Body of pancreas (tissue), 4 donors: Measurements from ENCODE around the gene MAPK10. TPM values are rescaled to one million over a fixed set of nuclear protein-coding genes. Genes with fewer than 3 reads are reported as not detected.

ENCODE experiments used
- ATAC-seq: fragments of 150-250 bp; one replicate; pipeline ENCODE4 v1.9.1; 2016
- DNase-seq, 4 donors: peaks; one replicate each; pipeline ENCODE4 v3.0.0-alpha.2; 2019
- H3K27ac ChIP-seq, 4 donors: fragments of 200-600 bp; sonication (generic); 1 replicate in 3 of 4; 2 replicates in 1 of 4; pipeline versions ENCODE4 v1.5.1 to v1.6.1; 2016 to 2019; ENCODE audit warnings: mild to moderate bottlenecking in 1 of 4, mixed read lengths in 1 of 4, moderate library complexity in 1 of 4
- H3K27me3 ChIP-seq, 2 donors: fragments of 200-600 bp; sonication (generic); one replicate each; pipeline ENCODE4 v1.6.0; 2016; ENCODE audit warnings: mild to moderate bottlenecking in 1 of 2
- H3K36me3 ChIP-seq, 2 donors: fragments of 200-600 bp; sonication (generic); replicated peaks in 1 of 2; 2 replicates each; pipeline ENCODE4 v1.5.1; 2016; ENCODE audit warnings: low read depth in 2 of 2; ENCODE audit not compliant: insufficient read depth in 1 of 2
- H3K4me1 ChIP-seq: fragments of 200-600 bp; sonication (generic); one replicate; pipeline ENCODE4 v1.6.0; 2016
- H3K4me3 ChIP-seq, 2 donors: fragments of 200-600 bp; sonication (generic); 1 replicate in 1 of 2; 2 replicates in 1 of 2; pipeline ENCODE4 v1.5.1; 2016 to 2019
- H3K9me3 ChIP-seq, 3 donors: fragments of 200-600 bp; sonication (generic); 1 replicate in 2 of 3; 2 replicates in 1 of 3; pipeline ENCODE4 v1.5.1; 2016
- CTCF ChIP-seq, 7 experiments: fragments of 450-650 bp in 4 of 7; fragments of 200-600 bp in 3 of 7; sonication (generic) in 3 of 7; IDR thresholded peaks; one replicate each; pipeline ENCODE4 v1.5.1; 2016 to 2019; ENCODE audit warnings: antibody characterized with exemption in 7 of 7
- POLR2A ChIP-seq, 3 donors: fragments of 450-650 bp; IDR thresholded peaks; one replicate each; pipeline ENCODE4 v1.6.1; 2016; ENCODE audit warnings: antibody characterized with exemption in 3 of 3, mild to moderate bottlenecking in 2 of 3
- WGBS, 2 donors: methylation state at CpG; one replicate each; pipeline ENCODE4 v1.1.5; 2017; 5-methylcytosine and 5-hydroxymethylcytosine counted together
- intact Hi-C: fragments of 100-400 bp; cut with DNase I; formaldehyde crosslinking; loops from one replicate; pipeline ENCODE4 v1.15.1; 2023
- total RNA-seq, 2 donors: library from RNA; depleted of rRNA; stranded (reverse); fragments of >200 nt; gene quantifications; one replicate each; pipeline ENCODE4 v1.1.0, GENCODE V29; 2016

The MAPK10 gene
- total RNA-seq, 2 donors from 2014 or later, result 9.9 to 24.1 TPM

GRCh38 chr4:86184901-86185285 lies 175.0 kb downstream of the MAPK10 start:
- Histone ChIP-seq H3K9me3 (no peaks in the 10 kb centered on the region), H3K4me1 (no peaks in the 10 kb centered on the region), H3K36me3 (no peaks in the 10 kb centered on the region), H3K27ac (no peak overlapping the region), H3K4me3 (no peak overlapping the region), H3K27me3 (no peaks in the 10 kb centered on the region)
- no peak for DNase-seq
- 51 to 57% methylated on average over 5 of the region's 5 CpGs for WGBS, 2 donors
- TF ChIP-seq POLR2A (IDR thresholded peaks at IDR 0.05) (no peak), CTCF (IDR thresholded peaks at IDR 0.05) (no peak)
- ATAC-seq, result no peak
- intact Hi-C loops, result no loop called here

DNA sequence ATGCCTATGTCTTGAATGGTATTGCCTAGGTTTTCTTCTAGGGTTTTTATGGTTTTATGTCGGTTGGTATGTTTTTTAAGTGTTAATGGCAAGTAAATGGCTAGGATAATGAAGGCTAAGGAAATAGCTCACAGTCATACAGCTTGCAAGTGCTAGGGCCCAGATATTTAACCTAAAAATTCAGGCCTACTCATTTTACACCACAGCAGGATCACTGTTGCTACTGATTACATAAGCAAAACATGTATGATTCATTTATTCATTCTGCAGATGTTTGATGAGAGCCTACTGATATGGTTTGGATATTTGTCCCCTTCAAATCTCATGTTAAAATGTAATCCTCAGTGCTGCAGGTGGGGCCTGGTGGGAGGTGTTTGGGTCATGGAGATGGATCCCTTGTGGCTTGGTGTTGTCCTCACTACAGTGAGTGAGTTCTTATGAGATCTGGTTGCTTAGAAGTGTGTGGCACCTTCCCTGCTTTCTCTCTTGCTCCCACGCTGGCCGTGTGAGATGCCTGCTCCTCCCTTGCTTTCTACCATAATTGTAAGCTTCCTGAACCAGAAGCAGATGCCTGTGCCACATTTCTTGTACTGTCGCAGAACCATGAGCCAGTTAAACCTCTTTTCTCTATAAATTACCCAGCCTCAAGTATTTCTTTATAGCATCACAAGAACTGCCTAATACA lies 175.5 kb downstream of the MAPK10 start:
- H3K9me3 ChIP-seq, result no peaks in the 10 kb centered on the region
- DNase-seq, result no peak
- no peak overlapping the region for H3K4me3 ChIP-seq
- intact Hi-C loops, result no loop called here
- no peaks in the 10 kb centered on the region for H3K27me3 ChIP-seq
- no peaks in the 10 kb centered on the region for H3K36me3 ChIP-seq
- WGBS, 2 donors, result 64 to 89% methylated on average over 4 of the region's 4 CpGs
- no peaks in the 10 kb centered on the region for H3K4me1 ChIP-seq
- ATAC-seq, result no peak
- no peak overlapping the region for H3K27ac ChIP-seq
- no peak for TF ChIP-seq POLR2A (IDR thresholded peaks at IDR 0.05)
- TF ChIP-seq CTCF (IDR thresholded peaks at IDR 0.05), result no peak

- 65 to 79% methylated on average over 1 of the region's 1 CpG for WGBS, 2 donors
- Histone ChIP-seq H3K27ac (no peak overlapping the region), H3K4me1 (no peaks in the 10 kb centered on the region), H3K36me3 (no peaks in the 10 kb centered on the region), H3K9me3 (no peaks in the 10 kb centered on the region), H3K27me3 (no peaks in the 10 kb centered on the region), H3K4me3 (no peak overlapping the region)
- intact Hi-C loops, result no loop called here
- DNase-seq (no peak), ATAC-seq (no peak)
- TF ChIP-seq CTCF (IDR thresholded peaks at IDR 0.05) (no peak), POLR2A (IDR thresholded peaks at IDR 0.05) (no peak)
Observed at GRCh38 chr4:86181585-86181984, 178.3 kb downstream of the MAPK10 start.

DNA sequence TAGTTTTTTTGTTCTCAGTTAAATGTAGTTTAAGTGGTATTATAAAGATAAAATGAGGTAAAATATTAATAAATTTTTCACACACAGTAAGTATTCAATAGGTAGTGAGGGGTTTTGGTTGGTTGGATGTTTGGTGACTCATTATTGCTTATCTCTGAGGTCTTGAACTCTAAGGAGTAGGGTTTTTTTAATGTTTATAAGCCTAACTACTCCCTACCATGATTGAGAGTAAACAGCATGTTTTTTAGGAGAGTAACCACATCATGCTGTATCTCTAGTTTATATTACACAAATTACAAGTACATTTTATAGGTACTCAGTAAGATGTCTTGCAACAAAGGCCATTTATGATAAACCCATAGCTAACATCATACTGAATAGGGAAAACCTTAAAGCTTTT lies 181.6 kb downstream of the MAPK10 start:
- H3K4me1 ChIP-seq, result no peaks in the 10 kb centered on the region
- DNase-seq, result no peak

More for the DNA sequence above, 181.6 kb downstream of the MAPK10 start:
- intact Hi-C loops, result no loop called here
- Histone ChIP-seq H3K4me3 (no peak overlapping the region), H3K9me3 (no peaks in the 10 kb centered on the region), H3K27ac (no peak overlapping the region), H3K27me3 (no peaks in the 10 kb centered on the region), H3K36me3 (no peaks in the 10 kb centered on the region)
- ATAC-seq, result no peak
- TF ChIP-seq POLR2A (IDR thresholded peaks at IDR 0.05) (no peak), CTCF (IDR thresholded peaks at IDR 0.05) (no peak)
